Stomach (tissue), 4 donors: Measurements from ENCODE around the gene GPR22.

Source experiments
- POLR2A ChIP-seq, 4 donors: fragments of 450-650 bp; IDR thresholded peaks; one replicate each; pipeline ENCODE4 v1.6.1; 2016; ENCODE audit warnings: antibody characterized with exemption in 4 of 4, control low read depth in 2 of 4, mild to moderate bottlenecking in 1 of 4, moderate library complexity in 1 of 4
- TF ChIP-seq, protein P1 (sequence below), 7 experiments: fragments of 450-650 bp in 4 of 7; fragments of 200-600 bp in 3 of 7; sonication (generic) in 3 of 7; IDR thresholded peaks; one replicate each; pipeline ENCODE4 v1.5.1; 2016 to 2019; ENCODE audit warnings: antibody characterized with exemption in 7 of 7, control low read depth in 2 of 7, mild to moderate bottlenecking in 1 of 7

DNA sequence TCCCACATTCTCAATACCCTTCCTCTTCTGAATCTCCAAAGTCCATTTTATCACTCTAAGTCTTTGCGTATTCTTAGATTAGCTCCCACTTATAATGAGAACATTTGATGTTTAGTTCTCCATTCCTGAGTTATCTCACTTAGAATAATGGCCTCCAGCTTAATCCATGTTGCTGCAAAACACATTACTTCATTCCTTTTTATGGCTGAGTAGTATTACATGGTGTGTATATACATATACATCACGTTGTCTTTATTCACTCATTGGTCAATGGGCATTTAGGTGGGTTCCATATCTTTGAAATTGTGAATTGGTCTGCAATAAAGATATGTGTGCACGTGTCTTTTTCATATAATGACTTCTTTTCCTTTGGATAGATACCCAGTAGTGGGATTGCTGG is 32.3 kb downstream of the GPR22 start:
- TF ChIP-seq POLR2A (IDR thresholded peaks at IDR 0.05): no peak
- TF ChIP-seq, protein P1, sequence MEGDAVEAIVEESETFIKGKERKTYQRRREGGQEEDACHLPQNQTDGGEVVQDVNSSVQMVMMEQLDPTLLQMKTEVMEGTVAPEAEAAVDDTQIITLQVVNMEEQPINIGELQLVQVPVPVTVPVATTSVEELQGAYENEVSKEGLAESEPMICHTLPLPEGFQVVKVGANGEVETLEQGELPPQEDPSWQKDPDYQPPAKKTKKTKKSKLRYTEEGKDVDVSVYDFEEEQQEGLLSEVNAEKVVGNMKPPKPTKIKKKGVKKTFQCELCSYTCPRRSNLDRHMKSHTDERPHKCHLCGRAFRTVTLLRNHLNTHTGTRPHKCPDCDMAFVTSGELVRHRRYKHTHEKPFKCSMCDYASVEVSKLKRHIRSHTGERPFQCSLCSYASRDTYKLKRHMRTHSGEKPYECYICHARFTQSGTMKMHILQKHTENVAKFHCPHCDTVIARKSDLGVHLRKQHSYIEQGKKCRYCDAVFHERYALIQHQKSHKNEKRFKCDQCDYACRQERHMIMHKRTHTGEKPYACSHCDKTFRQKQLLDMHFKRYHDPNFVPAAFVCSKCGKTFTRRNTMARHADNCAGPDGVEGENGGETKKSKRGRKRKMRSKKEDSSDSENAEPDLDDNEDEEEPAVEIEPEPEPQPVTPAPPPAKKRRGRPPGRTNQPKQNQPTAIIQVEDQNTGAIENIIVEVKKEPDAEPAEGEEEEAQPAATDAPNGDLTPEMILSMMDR (IDR thresholded peaks at IDR 0.05): no peak
